Thyroid gland (tissue), 4 donors: ENCODE results near the gene CCDC157.

Experiments used
- POLR2A ChIP-seq, 2 donors: fragments of 450-650 bp; IDR thresholded peaks; one replicate each; pipeline ENCODE4 v1.6.1; 2017; ENCODE audit warnings: antibody characterized with exemption in 2 of 2, mild to moderate bottlenecking in 2 of 2, moderate library complexity in 1 of 2
- TF ChIP-seq, protein P1 (sequence below), 6 experiments: fragments of 200-600 bp in 3 of 6; fragments of 450-650 bp in 3 of 6; sonication (generic) in 3 of 6; IDR thresholded peaks; one replicate each; pipeline ENCODE4 v1.5.1; 2016 to 2019; ENCODE audit warnings: antibody characterized with exemption in 6 of 6, mild to moderate bottlenecking in 2 of 6, inconsistent platforms in 1 of 6, moderate library complexity in 1 of 6

- no peak for TF ChIP-seq POLR2A (IDR thresholded peaks at IDR 0.05)
- TF ChIP-seq, protein P1, sequence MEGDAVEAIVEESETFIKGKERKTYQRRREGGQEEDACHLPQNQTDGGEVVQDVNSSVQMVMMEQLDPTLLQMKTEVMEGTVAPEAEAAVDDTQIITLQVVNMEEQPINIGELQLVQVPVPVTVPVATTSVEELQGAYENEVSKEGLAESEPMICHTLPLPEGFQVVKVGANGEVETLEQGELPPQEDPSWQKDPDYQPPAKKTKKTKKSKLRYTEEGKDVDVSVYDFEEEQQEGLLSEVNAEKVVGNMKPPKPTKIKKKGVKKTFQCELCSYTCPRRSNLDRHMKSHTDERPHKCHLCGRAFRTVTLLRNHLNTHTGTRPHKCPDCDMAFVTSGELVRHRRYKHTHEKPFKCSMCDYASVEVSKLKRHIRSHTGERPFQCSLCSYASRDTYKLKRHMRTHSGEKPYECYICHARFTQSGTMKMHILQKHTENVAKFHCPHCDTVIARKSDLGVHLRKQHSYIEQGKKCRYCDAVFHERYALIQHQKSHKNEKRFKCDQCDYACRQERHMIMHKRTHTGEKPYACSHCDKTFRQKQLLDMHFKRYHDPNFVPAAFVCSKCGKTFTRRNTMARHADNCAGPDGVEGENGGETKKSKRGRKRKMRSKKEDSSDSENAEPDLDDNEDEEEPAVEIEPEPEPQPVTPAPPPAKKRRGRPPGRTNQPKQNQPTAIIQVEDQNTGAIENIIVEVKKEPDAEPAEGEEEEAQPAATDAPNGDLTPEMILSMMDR (IDR thresholded peaks at IDR 0.05): no peak
These were observed 24.5 kb downstream of the CCDC157 start for GRCh38 chr22:30381264-30381663.
